ENCODE data around the gene CIDEB. TPM values are rescaled to one million over a fixed set of nuclear protein-coding genes. Genes with fewer than 3 reads are reported as not detected.

Gene CIDEB
- total and polyA plus RNA-seq, 10 of the 15 experiments (the other 5 are each of a cell fraction or from before 2014, with no cell fraction given), result 0.34 to 6.3 (median 3.2) TPM

DNA sequence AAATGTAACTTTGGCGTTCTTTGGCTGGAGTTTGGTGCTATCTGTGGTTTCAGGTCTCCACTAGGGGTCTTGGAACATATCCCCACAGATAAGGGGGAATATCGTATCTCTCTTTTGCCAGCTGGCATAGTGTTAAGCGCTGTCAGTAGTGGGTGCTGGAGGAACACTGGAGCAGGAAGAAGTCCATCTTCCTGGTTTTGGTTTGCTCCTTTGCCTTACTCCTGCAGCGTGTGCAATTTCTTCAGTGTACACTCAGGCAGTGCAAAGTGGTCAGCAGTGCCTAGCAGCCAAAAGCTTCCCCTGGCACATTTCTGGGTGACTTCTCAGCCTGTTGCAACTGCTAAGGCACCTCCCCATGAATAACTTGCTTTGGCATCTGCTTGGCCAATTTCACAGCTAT, 43.7 kb upstream of the CIDEB start:
- H3K36me3 ChIP-seq (ENCODE audit: control insufficient read depth in 2 of 2, insufficient read depth in 2 of 2, low read length in 1 of 2), result no peaks in the 10 kb centered on the region
- H3K27ac ChIP-seq (ENCODE audit: control insufficient read depth, insufficient read depth), result no peak overlapping the region
- no peak overlapping the region for H2AFZ ChIP-seq (ENCODE audit: control insufficient read depth, low read depth, low read length)
- DNase-seq (ENCODE audit: low read depth, low spot score) (no peak), ATAC-seq (no peak; the same call in 2 of the 3 replicates), FAIRE-seq (no peak)
- no peak overlapping the region for H3K4me2 ChIP-seq (ENCODE audit: control insufficient read depth, insufficient read depth)
- H3K9ac ChIP-seq (ENCODE audit: control insufficient read depth, insufficient read depth, low read length), result no peak overlapping the region
- in situ Hi-C loops (cut with MboI) (no loop called here), intact Hi-C loops (cut with micrococcal nuclease; ENCODE audit: unreplicated experiment) (no loop called here)
- ChIA-PET CTCF (interaction anchor here (0.9 to 2.5 kb wide), 3 partner anchors 18 to 80 kb away, joined by 3 to 10 read pairs (median 5); no protein-coding TSS in a partner anchor), POLR2A (no interaction called here), RAD21 (ENCODE audit: unreplicated experiment) (no interaction called here), SMC1A (ENCODE audit: uncharacterized antibody, unreplicated experiment) (interaction anchor here (0.6 to 1.7 kb wide), 4 partner anchors 11 to 80 kb away, joined by 3 read pairs; partner anchors contain the start of gene RIPK3)
- H4K20me1 ChIP-seq (ENCODE audit: control insufficient read depth, insufficient read depth), result no peaks in the 10 kb centered on the region
- H3K9me3 ChIP-seq (replicated peaks; ENCODE audit: control insufficient read depth, insufficient read depth, low read length), result no peaks in the 10 kb centered on the region
- WGBS (ENCODE audit: insufficient coverage, insufficient replicate concordance, low lambda C conversion rate, missing lambda C conversion rate), result 23% methylated on average over 4 of the region's 4 CpGs
- BruUV-seq (replicated peaks), result no TSS peak
- H3K27me3 ChIP-seq (replicated peaks in 1 of 2; ENCODE audit: control insufficient read depth in 2 of 2, insufficient read depth in 2 of 2, low read length in 1 of 2), result peaks cover 1 to 4% of the 10 kb centered on the region in 2 experiments; a peak in 3 of 4 replicates
- H3K79me2 ChIP-seq (ENCODE audit: control insufficient read depth, insufficient read depth, low read length), result no peaks in the 10 kb centered on the region
- TF ChIP-seq, protein P1, sequence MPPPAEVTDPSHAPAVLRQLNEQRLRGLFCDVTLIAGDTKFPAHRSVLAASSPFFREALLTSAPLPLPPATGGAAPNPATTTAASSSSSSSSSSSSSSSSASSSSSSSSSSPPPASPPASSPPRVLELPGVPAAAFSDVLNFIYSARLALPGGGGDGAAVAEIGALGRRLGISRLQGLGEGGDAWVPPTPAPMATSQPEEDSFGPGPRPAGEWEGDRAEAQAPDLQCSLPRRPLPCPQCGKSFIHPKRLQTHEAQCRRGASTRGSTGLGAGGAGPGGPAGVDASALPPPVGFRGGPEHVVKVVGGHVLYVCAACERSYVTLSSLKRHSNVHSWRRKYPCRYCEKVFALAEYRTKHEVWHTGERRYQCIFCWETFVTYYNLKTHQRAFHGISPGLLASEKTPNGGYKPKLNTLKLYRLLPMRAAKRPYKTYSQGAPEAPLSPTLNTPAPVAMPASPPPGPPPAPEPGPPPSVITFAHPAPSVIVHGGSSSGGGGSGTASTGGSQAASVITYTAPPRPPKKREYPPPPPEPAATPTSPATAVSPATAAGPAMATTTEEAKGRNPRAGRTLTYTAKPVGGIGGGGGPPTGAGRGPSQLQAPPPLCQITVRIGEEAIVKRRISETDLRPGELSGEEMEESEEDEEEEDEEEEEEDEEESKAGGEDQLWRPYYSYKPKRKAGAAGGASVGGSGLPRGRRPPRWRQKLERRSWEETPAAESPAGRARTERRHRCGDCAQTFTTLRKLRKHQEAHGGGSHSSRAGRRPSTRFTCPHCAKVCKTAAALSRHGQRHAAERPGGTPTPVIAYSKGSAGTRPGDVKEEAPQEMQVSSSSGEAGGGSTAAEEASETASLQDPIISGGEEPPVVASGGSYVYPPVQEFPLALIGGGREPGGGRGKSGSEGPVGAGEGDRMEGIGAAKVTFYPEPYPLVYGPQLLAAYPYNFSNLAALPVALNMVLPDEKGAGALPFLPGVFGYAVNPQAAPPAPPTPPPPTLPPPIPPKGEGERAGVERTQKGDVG (CRISPR knock-in tag; IDR thresholded peaks at IDR 0.05), result no peak
- TF ChIP-seq NFIC (IDR thresholded peaks at IDR 0.05; ENCODE audit: low read depth, low read length) (no peak), MXI1 (IDR thresholded peaks at IDR 0.05; ENCODE audit: low read depth, low read length) (no peak), ZBED1 (IDR thresholded peaks at IDR 0.05; ENCODE audit: borderline replicate concordance) (no peak), CHD1 (IDR thresholded peaks at IDR 0.05; ENCODE audit: low read depth, low read length) (no peak), MTA2 (IDR thresholded peaks at IDR 0.05; ENCODE audit: low read depth) (no peak), WRNIP1 (IDR thresholded peaks at IDR 0.05; ENCODE audit: borderline replicate concordance, low read depth, low read length) (no peak), TCF12 (IDR thresholded peaks at IDR 0.05; ENCODE audit: low read depth, low read length) (no peak), ZNF24 (IDR thresholded peaks at IDR 0.05) (no peak)
- H3K4me1 ChIP-seq (ENCODE audit: control insufficient read depth, insufficient read depth, low read length), result no peaks in the 10 kb centered on the region
- H3K4me3 ChIP-seq, result no peak overlapping the region
